Stimulated activated CD8-positive, alpha-beta memory T cell treated with anti-CD3 and anti-CD28 coated beads, Interleukin-7, amount 100 ng/mL, for 24 hours (primary cell): ENCODE results near the gene ZBTB17.
"Not testable (repeated sequence)": the region's sequence is repeated elsewhere in the genome, so short reads cannot be mapped to it uniquely, and the experiment has no call there.

Experiments
- DNase-seq: peaks from one replicate; pipeline ENCODE4 v3.0.0-alpha.2; 2020; ENCODE audit warnings: low read depth

The ZBTB17 gene

DNA sequence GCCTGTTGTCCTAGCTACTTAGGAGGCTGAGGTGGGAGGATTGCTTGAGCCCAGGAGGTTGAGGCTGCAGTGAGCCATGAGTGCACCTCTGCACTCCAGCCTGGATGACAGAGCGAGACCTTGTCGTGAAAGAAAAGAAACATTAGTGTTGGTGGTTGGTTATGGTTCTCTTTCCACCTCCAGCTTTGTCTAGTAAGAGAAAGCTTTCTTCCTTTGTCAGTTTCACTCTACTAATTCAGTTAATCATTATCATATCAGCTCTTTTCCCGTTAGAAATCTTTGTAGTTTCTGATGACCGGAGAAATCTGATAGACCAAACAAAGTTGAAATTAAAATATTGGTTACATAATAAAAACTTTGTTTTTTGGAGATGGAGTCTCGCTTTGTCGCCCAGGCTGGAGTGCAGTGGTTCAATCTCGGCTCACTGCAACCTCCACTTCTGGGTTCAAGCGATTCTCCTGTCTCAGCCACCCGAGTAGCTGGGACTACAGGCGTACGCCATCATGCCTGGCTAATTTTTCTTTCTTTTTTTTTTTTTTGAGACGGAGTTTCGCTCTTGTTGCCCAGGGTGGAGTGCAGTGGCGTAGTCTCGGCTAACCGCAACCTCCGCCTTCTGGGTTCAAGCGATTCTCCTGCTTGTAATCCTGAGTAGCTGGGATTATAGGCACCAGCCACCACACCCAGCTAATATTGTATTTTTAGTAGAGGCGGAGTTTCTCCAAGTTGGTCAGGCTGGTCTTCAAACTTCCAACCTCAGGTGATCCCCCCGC, 78.9 kb downstream of the ZBTB17 start:
- DNase-seq, result not testable (repeated sequence)

DNA sequence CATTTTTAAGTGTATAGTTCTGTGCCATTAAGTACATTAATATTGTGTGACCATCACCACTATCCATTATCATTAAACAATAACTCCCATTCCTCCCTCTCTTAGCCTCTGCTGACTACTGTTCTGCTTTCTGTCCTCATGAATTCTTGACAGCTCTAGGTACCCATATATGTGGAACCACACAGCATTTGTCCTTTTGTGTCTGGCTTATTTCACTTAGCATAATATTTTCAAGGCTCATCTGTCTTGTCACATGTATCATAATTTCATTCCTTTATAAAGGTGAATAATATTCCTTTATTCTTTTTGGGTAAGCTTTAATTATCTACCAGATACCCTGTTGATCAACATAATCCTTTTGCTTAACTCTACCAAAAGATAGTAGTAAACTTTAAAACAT, 80.7 kb downstream of the ZBTB17 start:
- no peak for DNase-seq

DNA sequence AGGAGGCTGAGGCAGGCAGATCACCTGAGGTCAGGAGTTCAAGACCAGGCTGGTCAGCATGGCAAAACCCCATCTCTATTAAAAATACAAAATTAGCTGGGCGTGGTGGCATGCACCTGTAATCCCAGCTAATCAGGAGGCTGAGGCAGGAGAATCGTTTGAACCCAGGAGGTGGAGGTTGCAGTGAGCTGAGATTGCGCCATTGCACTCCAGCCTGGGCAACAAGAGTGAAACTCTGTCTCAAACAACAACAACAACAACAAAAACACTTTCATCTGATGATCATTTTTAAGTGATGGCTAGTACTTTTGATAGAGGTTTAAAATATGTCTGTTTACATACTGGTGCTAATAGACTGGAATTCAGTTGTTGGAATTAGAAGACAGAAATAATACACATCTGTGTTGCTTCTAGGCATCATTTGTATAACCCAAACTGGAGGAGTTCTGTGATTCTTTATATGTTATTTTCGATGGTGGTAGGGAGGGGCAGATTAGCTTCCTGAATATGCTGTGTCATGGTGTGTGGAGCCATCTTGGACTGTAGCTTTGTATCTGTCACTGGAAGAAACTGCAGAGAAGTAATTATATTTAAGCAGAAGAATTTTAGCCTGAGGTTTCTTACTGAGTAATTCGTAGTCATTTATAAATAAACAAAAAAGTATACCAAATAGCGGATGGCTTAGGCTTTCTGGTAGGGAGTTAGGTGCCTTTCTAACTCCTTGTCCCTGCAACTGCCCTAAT, 82.9 kb downstream of the ZBTB17 start:
- DNase-seq, result not testable (repeated sequence)
